ENCODE measurements around the gene CPEB4. TPM values are rescaled to one million over a fixed set of nuclear protein-coding genes. Genes with fewer than 3 reads are reported as not detected.

CPEB4 gene
- total RNA-seq, 2 donors from 2014 or later, result 36.5 to 45.3 TPM

DNA sequence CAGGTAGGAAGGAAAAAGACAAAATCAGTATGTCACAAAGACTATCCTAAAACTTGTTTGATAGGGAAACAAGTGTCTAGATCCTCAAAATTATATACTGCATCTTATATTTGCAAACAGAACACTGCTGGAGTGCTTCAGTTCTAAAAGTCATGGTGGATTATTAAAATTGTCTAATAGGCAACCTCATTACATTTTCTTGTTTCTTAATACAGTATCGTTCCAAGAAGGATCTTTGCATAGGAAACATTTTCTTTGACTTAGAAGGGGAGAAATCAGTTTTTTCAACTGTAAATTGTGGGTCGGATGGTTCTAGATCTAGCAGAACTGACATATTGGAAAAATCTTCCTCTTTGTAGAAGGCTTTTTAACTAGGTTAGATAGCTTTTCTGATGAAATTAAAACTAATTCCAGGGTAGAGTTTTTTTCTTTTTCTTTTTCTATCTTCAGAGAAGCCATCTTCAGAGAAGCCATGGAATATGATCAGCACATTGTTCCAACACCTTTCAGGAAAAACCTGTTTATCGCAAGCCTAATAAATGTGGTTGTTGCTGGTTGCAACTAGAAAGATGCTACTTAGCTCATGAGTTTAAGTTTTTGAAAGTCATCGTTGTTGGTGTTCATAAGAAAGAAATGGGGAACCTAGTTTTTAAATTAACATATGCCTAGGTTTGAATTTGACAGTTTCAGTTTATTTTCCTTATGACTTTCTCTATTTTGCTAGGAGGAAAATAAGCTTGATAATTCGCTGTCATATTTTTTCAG lies 7.4 kb downstream of the CPEB4 start:
- Histone ChIP-seq H3K27ac (no peak overlapping the region), H3K9me3 (no peaks in the 10 kb centered on the region), H3K27me3 (replicated peaks; ENCODE audit: insufficient read depth) (no peaks in the 10 kb centered on the region), H3K4me3 (no peak overlapping the region), H3K4me1 (replicated peaks) (no peaks in the 10 kb centered on the region), H3K36me3 (no peaks in the 10 kb centered on the region)
- 68% methylated on average over 5 of the region's 5 CpGs for WGBS
- intact Hi-C loops (cut with DNase I), result no loop called here
- TF ChIP-seq POLR2AphosphoS5 (IDR thresholded peaks at IDR 0.05) (peak; percentile 34), POLR2A (IDR thresholded peaks at IDR 0.05) (no peak)
- TF ChIP-seq, protein P1, sequence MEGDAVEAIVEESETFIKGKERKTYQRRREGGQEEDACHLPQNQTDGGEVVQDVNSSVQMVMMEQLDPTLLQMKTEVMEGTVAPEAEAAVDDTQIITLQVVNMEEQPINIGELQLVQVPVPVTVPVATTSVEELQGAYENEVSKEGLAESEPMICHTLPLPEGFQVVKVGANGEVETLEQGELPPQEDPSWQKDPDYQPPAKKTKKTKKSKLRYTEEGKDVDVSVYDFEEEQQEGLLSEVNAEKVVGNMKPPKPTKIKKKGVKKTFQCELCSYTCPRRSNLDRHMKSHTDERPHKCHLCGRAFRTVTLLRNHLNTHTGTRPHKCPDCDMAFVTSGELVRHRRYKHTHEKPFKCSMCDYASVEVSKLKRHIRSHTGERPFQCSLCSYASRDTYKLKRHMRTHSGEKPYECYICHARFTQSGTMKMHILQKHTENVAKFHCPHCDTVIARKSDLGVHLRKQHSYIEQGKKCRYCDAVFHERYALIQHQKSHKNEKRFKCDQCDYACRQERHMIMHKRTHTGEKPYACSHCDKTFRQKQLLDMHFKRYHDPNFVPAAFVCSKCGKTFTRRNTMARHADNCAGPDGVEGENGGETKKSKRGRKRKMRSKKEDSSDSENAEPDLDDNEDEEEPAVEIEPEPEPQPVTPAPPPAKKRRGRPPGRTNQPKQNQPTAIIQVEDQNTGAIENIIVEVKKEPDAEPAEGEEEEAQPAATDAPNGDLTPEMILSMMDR (IDR thresholded peaks at IDR 0.05), result no peak
- DNase-seq (ENCODE audit: low spot score), result no peak

DNA sequence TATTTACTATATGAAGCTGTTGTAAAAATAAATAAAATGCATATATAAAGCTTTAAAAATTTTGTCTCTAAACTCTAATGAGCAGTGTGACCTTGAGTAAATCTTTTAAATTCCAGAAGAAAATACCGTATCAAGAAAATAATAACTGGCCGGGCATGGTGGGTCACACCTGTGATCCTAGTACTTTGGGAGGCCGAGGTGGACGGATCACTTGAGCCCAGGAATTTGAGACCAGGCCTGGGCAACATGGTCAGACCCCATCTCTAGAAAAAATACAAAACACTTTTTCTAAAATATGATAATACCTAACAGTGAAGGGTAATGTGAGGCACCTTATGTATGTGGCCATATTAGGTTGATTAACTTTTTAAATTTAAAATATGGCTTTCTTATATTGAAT lies 8.5 kb downstream of the CPEB4 start:
- Histone ChIP-seq H3K4me3 (no peak overlapping the region), H3K27me3 (replicated peaks; ENCODE audit: insufficient read depth) (no peaks in the 10 kb centered on the region), H3K36me3 (no peaks in the 10 kb centered on the region), H3K9me3 (no peaks in the 10 kb centered on the region), H3K27ac (no peak overlapping the region), H3K4me1 (replicated peaks) (no peaks in the 10 kb centered on the region)
- TF ChIP-seq POLR2A (IDR thresholded peaks at IDR 0.05), result no peak
- DNase-seq (ENCODE audit: low spot score), result no peak
- 97% methylated on average over 4 of the region's 4 CpGs for WGBS
- intact Hi-C loops (cut with DNase I), result no loop called here

DNA sequence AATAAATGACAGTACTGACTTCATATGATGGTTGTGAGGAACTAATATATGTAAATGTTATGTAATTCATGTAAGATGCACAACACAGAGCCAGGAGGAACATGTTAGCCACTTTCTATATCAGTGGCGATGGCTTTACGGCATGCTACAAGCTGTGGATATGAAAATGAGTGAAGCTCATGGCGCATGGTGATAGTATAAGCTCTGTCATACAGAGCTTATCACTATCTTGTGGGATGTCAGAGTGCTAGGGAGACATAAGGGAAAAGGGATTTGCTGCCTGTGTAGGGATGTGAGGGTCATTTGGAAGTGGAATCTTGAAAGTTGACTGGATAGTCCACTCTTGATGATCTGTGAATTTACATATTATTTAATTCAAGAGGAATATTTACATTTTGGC lies 13.6 kb downstream of the CPEB4 start:
- Histone ChIP-seq H3K4me3 (no peak overlapping the region), H3K4me1 (replicated peaks) (no peaks in the 10 kb centered on the region), H3K27ac (peak overlapping the region in 1 of 2 donors; percentile 26), H3K36me3 (no peaks in the 10 kb centered on the region), H3K27me3 (replicated peaks; ENCODE audit: insufficient read depth) (no peaks in the 10 kb centered on the region), H3K9me3 (no peaks in the 10 kb centered on the region)
- intact Hi-C loops (cut with DNase I), result no loop called here
- no peak for DNase-seq (ENCODE audit: low spot score)
- TF ChIP-seq, protein P1 (IDR thresholded peaks at IDR 0.05), result no peak
- TF ChIP-seq POLR2AphosphoS5 (IDR thresholded peaks at IDR 0.05) (no peak), POLR2A (IDR thresholded peaks at IDR 0.05) (no peak)
- 94% methylated on average over 3 of the region's 3 CpGs for WGBS

DNA sequence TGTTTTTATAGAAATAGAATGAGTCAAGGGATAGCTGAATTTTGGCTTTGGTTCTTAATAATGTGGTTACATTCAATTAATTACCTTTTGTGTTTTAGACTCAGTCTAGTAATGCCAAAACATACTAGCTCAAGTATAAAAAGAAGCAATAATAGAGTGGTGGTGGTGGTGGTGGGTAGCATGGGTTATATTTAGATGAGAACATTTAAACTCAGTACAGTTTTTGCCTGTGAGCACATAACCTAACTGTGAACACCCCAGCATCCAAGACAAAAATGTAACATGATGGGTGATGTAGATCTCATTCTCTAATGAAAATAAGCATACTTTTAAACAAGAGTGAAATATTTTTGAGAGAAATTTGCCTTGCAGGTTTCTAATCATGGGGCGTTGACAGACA lies 14.2 kb downstream of the CPEB4 start:
- no peaks in the 10 kb centered on the region for H3K4me1 ChIP-seq (replicated peaks)
- 56% methylated on average over 1 of the region's 1 CpG for WGBS

DNA sequence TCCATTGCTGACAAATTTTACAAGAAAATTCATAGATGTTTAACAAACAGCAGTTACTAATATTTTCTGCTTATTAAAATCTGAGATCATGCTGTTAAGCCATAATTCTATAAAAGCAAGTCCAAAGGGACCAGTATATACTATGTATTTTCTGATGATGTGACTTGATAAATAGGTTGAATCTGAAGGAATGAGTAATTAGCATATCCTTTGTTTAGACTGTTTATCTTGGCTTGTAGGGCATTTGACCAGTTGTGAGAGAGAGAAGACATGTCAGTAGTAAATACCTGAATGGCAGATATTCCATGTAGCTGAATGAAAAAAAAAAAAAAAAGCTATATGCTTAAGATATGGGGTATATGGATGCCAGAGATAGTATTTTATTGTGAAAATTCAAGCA lies 14.6 kb downstream of the CPEB4 start:
- no peak for DNase-seq (ENCODE audit: low spot score)
- Histone ChIP-seq H3K4me1 (replicated peaks) (no peaks in the 10 kb centered on the region), H3K27me3 (replicated peaks; ENCODE audit: insufficient read depth) (no peaks in the 10 kb centered on the region), H3K36me3 (no peaks in the 10 kb centered on the region), H3K9me3 (no peaks in the 10 kb centered on the region), H3K27ac (peak overlapping the region; percentile 9 to 57), H3K4me3 (no peak overlapping the region)
- peak; percentile 14 for TF ChIP-seq POLR2AphosphoS5 (IDR thresholded peaks at IDR 0.05)
- TF ChIP-seq, protein P1 (IDR thresholded peaks at IDR 0.05), result no peak
- intact Hi-C loops (cut with DNase I), result no loop called here

More for the DNA sequence above, 14.2 kb downstream of the CPEB4 start:
- Histone ChIP-seq H3K27ac (peak overlapping the region in 1 of 2 donors; percentile 26), H3K9me3 (no peaks in the 10 kb centered on the region), H3K36me3 (no peaks in the 10 kb centered on the region), H3K4me3 (no peak overlapping the region), H3K27me3 (replicated peaks; ENCODE audit: insufficient read depth) (no peaks in the 10 kb centered on the region)
- intact Hi-C loops (cut with DNase I), result no loop called here
- TF ChIP-seq POLR2A (IDR thresholded peaks at IDR 0.05) (no peak), POLR2AphosphoS5 (IDR thresholded peaks at IDR 0.05) (no peak)
- TF ChIP-seq, protein P1 (IDR thresholded peaks at IDR 0.05), result no peak
- DNase-seq (ENCODE audit: low spot score), result no peak

All from prostate gland (tissue), 2 donors.